Head of caudate nucleus (tissue), 42 donors: Measurements from ENCODE around the gene MAP3K12.
A peak's percentile ranks its signal among the peaks of the same experiment; 100 is the strongest.
"Not testable (repeated sequence)": the region's sequence is repeated elsewhere in the genome, so short reads cannot be mapped to it uniquely, and the experiment has no call there.

Experiments used
- DNase-seq, 42 donors: peaks; one replicate each; pipeline versions ENCODE4 v3.0.0 to v3.0.0-alpha.2; 2020 to 2021; ENCODE audit warnings: mixed read lengths in 7 of 42
- intact Hi-C: fragments of 100-400 bp; cut with DNase I; formaldehyde crosslinking; loops from one replicate; pipeline ENCODE4 v1.15.0; 2022

Gene MAP3K12

DNA sequence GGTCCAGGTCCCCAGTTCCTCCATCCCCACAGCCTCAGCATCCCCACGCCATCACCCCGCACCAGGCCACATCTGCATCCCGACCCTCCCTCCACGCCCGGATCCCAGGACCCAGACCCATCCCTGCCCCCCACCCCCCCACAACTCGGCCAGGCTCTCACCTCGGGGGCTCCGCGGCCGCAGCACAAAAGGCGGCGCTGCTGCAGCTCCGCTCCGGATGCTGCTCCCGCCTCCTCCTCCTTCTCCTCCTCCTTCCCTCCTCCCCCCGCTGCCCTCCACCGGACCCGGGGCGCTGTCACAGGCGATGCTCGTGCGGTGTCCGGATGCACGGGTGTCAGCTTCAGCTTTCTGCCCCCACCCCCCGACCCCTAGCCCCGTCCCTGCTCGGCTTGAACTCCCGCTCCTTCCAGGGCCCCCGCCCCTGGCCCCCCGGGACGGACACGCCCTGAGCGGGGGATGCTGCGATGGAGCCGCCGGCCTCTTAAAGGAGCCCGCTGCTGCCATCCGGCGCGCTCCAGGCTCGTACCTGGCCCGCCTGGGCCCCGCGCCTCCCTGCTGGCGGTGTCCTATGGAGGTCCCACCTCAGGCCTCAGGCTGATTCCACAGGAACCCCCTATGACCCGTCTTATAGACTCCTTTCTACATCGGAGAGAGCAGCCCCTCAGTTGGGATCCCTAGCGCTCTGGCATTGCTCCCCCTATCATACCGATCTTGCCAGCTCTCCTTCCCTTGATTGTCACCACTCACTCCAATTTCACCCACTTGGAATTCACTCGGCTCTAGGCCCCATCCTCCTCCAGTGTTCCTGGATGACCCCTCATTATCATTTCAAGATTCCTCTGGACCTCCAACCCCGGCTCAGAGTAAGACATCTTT, at the start of gene MAP3K12:
TSS of gene MAP3K12 (minus strand) at position 193 of the 876 bp plus-strand sequence. CDS start 12,067 bp downstream, outside the sequence.
- intact Hi-C loops: loop anchor here (10.0 kb wide), 1 partner anchor 145 kb away; no protein-coding TSS in a partner anchor
- peak; percentile 44 to 92 (median 80) for DNase-seq

GRCh38 chr12:53548354-53548753, 49.1 kb upstream of the MAP3K12 start:
- DNase-seq: not testable (repeated sequence)
- intact Hi-C loops: loop anchor here (10.0 kb wide), 2 partner anchors 76 to 196 kb away; partner anchors contain the start of gene ATF7

- peak; percentile 47 to 90 (median 75) for DNase-seq
- intact Hi-C loops: loop anchor here (5.0 to 10.0 kb wide), 3 partner anchors 81 to 201 kb away; partner anchors contain the start of genes ATF7 and ATP5MC2
These were observed 44.3 kb upstream of the MAP3K12 start for GRCh38 chr12:53543539-53543938.

DNA sequence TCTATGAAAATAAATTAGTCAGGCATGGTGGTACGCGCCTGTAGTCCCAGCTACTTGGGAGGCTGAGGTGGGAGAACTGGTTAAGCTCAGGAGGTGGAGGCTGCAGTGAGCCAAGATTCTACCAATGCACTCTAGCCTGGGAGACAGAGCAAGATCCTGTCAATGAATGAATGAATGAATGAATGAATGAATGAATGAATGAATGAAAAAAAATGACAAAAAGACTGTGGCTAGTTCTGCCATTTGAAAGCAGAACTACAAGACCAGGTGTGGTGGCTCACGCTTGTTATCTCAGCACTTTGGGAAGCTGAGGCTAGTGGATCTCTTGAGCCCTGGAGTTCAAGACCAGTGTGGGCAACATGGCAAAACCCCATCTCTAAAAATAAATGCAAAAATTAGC, 40.3 kb upstream of the MAP3K12 start:
- DNase-seq: no peak
- intact Hi-C loops: no loop called here

- intact Hi-C loops: no loop called here
- DNase-seq: peak in 15 of 42 donors; percentile 10 to 65 (median 36)
These were observed 39.0 kb upstream of the MAP3K12 start for GRCh38 chr12:53538209-53538689.

- intact Hi-C loops: no loop called here
- no peak for DNase-seq
These were observed 37.7 kb upstream of the MAP3K12 start for GRCh38 chr12:53536962-53537361.

DNA sequence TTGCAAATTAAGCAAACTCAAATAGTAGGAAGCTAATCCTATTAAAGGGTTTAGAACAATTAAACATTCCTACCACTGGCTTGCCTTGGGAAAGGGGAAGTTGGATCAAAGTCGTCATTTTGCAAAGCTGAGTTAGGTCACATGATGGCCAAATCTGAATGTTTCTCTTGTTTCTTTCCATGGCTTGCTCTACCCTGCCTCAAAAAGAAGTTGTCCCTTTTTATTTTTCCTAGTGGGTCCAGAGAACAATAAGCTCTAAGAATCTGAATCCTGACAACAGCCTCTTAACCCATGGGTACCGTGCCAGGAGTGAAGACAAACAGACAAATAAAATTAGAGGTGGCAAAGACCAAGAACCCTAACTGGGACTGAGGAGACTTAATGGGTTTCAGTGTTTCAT, 34.2 kb upstream of the MAP3K12 start:
- DNase-seq: peak in 7 of 42 donors; percentile 8 to 58 (median 36)
- intact Hi-C loops: no loop called here

DNA sequence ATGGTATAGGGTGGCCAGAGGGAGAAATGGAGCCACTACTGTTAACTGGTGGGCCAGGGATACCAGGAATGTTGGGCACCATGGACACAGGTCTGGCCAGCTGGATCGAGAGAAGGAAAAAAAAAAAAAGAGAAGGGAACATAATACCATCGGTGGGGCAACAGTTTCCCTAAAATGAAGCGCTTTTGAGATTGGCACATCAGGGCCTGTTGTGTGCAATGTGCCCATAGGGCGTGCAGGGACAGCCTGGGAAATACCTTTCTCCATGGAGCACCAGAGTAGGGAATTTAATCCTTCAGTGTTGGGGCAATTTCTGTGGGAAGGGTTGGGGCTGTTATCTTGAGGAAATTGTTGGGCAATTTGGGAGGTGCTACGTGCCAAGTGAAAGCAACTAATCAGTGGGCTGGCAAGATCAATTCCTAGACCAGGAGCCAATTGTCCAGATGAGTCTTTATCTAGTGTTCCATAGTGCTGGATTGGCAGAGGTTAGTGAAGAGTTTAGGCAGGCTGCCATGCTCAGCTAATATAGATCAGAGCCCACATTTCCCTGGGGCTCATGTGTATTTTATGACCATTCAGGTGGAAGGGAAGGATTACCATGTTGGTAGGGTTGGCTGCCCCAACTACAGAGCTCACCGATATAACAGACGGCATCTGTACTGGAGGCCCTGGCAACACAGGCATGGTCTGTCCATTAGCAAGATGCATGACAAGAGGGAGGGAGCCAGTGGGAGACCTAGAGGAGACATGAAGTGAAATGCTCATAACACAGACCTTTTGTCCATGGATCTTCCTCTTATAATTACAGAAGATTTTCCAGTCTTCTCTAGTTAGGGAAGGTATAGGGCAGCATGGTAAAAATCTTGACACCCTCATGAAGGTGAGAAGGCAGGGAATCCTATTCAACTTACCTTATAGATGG, 33.5 kb upstream of the MAP3K12 start:
- intact Hi-C loops: no loop called here

DNA sequence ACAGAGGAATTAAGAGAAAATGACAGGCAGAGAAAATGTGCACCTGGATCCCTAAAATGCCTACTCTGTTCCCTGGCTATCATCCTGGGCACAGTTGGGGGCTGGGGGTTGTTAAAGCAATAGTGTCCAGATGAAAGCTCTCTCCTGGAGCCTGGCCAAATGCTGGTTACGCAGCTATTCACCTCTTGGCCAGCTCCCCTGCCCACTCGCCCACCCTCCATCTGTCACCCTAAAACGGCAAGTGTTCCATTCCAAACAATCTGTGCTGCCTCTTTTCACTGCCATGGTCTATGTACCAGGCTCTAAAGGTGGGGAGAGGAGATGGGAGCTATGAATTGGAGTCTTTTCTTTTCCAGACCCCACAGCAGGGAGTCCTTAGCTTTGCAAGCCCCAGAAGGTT, 32.8 kb upstream of the MAP3K12 start:
- peak in 1 of 42 donors; percentile 43 for DNase-seq
- intact Hi-C loops: no loop called here

More for the DNA sequence above, 33.5 kb upstream of the MAP3K12 start:
- no peak for DNase-seq

DNA sequence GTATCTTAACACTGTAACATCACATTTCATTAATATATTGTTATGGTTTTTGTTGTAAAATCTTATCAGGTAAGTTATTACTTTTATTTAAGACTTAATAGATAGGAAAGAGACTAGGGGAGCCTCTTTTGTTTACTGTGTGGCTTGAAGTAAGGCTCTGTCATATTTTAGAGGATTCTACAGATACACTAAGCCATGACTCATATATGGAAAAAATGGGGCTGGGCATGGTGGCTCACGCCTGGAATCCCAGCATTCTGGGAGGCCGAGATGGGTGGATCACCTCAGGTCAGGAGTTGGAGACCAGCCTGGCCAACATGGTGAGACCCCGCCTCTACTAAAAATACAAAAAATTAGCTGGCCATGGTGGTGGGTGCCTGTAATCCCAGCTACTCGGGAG, 31.7 kb upstream of the MAP3K12 start:
- intact Hi-C loops: no loop called here
- no peak for DNase-seq

- intact Hi-C loops: no loop called here
- no peak for DNase-seq
These were observed 30.8 kb upstream of the MAP3K12 start for GRCh38 chr12:53530061-53530460.

GRCh38 chr12:53524476-53524875, 25.2 kb upstream of the MAP3K12 start:
- intact Hi-C loops: no loop called here
- no peak for DNase-seq

- intact Hi-C loops: no loop called here
These were observed 23.9 kb upstream of the MAP3K12 start for GRCh38 chr12:53523131-53523530.

DNA sequence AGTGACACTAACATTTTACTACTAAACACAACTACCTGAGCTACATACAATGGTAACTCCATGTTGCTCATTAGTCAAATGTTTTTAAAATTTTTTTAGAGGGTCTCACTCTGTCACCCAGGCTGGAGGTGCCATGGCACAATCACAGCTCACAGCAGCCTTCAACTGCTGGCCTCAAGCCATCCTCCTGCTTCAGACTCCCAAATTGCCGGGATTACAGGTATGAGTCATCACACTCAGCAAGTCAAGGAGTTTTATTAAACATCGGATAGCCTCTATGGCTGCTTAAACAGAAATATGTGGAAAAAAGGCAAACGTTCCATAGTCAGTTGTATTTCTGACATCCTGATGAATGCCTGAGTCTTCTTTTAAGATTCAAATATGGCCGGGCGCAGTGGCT, 19.1 kb upstream of the MAP3K12 start:
- intact Hi-C loops: no loop called here
- no peak for DNase-seq

More at GRCh38 chr12:53523131-53523530, 23.9 kb upstream of the MAP3K12 start:
- DNase-seq: no peak

DNA sequence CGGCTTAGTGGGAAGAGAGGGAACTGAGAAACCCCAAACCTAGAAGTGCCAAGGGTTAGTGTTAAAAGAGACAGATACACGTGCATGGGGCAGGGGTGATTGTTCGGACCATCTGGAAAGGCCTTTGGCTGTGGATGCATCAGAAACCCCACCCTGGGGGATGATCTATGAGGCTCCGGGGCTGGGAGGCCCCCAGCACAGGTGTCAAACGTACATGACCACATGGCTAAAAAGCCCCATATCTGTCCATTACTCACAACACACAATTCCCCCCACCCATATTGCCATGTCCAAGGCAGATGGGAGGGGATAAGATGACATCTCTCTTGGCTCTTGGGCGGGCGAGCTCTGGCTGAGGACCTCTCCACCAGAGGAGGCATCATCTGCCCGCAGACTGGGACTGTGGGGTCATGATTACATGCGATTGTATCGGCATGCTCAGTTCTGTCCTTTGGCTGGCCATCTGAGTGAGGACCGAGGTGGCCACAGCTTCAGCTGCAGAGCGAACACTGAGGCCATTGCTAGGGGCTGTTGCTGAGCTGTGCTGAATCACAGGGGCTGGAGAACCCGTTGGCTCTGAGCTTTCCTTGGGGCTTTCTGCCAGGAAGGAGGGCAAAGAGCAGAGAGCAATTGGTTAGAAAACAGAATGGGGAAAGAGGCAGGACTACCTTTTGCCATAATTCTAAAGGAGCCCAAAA, 17.6 kb upstream of the MAP3K12 start:
- intact Hi-C loops: no loop called here
- DNase-seq: peak in 11 of 42 donors; percentile 21 to 65 (median 35)

DNA sequence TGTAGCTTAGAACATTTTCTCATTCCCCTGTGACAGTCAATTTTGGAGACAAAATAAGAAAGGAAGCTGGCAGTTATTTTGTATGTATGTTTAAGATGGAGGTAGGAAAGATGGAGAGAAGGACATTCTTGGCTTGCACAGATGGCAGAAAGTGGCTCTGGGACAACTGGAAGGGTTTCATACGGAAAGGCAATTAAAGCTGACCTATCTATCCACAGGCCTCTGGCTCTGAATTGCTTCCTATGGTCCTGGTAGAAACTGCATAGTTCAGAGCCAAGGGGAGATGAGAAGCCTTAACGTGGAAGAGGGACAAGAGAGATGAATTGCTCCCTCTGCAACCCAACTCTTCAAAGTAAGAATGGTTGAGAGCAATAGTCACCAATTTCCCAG, 16.0 kb upstream of the MAP3K12 start:
- intact Hi-C loops: no loop called here

GRCh38 chr12:53514628-53515290, 15.5 kb upstream of the MAP3K12 start:
- intact Hi-C loops: no loop called here
- no peak for DNase-seq

More for the DNA sequence above, 16.0 kb upstream of the MAP3K12 start:
- no peak for DNase-seq

- no peak for DNase-seq
- intact Hi-C loops: no loop called here
These were observed 14.6 kb upstream of the MAP3K12 start for GRCh38 chr12:53513712-53514410.
